KMS-11 (cell line): ENCODE measurements around the gene RNLS.

Source experiments
- H2AFZ ChIP-seq: fragments of 200-600 bp; sonication (generic); 2 replicates; pipeline ENCODE4 v1.6.1; 2016; ENCODE audit warnings: antibody characterized with exemption, mixed run types, low read depth
- H3K27ac ChIP-seq: fragments of 200-600 bp; sonication (generic); 2 replicates; pipeline ENCODE4 v1.6.1; 2016; ENCODE audit warnings: mild to moderate bottlenecking, mixed run types
- H3K27me3 ChIP-seq: fragments of 200-600 bp; sonication (generic); 2 replicates; pipeline ENCODE4 v1.6.1; 2017; ENCODE audit warnings: mild to moderate bottlenecking, low read depth, mixed run types, moderate library complexity; ENCODE audit not compliant: insufficient read depth
- H3K36me3 ChIP-seq: fragments of 200-600 bp; sonication (generic); 2 replicates; pipeline ENCODE4 v1.6.1; 2017; ENCODE audit warnings: mild to moderate bottlenecking, mixed run types; ENCODE audit not compliant: insufficient read depth
- H3K4me1 ChIP-seq: fragments of 200-600 bp; sonication (generic); 2 replicates; pipeline ENCODE4 v1.6.1; 2016; ENCODE audit warnings: mild to moderate bottlenecking, low read depth, mixed run types; ENCODE audit not compliant: poor library complexity, severe bottlenecking
- H3K4me2 ChIP-seq: fragments of 200-600 bp; sonication (generic); 2 replicates; pipeline ENCODE4 v1.7.0; 2016; ENCODE audit warnings: mild to moderate bottlenecking, mixed run types
- H3K4me3 ChIP-seq: fragments of 200-600 bp; sonication (generic); IDR thresholded peaks from 2 replicates; pipeline ENCODE4 v1.6.1; 2017; ENCODE audit warnings: low read depth, low read length, mixed read lengths; ENCODE audit not compliant: insufficient read depth
- H3K79me2 ChIP-seq: fragments of 200-600 bp; sonication (generic); 2 replicates; pipeline ENCODE4 v1.6.1; 2016; ENCODE audit warnings: low read depth, mixed run types; ENCODE audit not compliant: insufficient read depth
- H3K9ac ChIP-seq: fragments of 200-600 bp; sonication (generic); 2 replicates; pipeline ENCODE4 v1.6.1; 2016; ENCODE audit warnings: mild to moderate bottlenecking, mixed run types
- H4K20me1 ChIP-seq: fragments of 200-600 bp; sonication (generic); 2 replicates; pipeline ENCODE4 v1.6.1; 2016; ENCODE audit warnings: mild to moderate bottlenecking, mixed run types; ENCODE audit not compliant: insufficient read depth
- CTCF ChIP-seq: fragments of 200-600 bp; sonication (generic); conservative IDR thresholded peaks from 2 replicates; pipeline ENCODE4 v1.6.1; 2017; ENCODE audit warnings: low read depth, mild to moderate bottlenecking, antibody characterized with exemption, low read length, moderate library complexity, mixed read lengths

The RNLS gene

GRCh38 chr10:88404133-88404532 lies 179.0 kb downstream of the RNLS start:
- no peak overlapping the region for H3K27ac ChIP-seq
- peak overlapping the region; percentile 14; the same call in 1 of the 2 replicates for H3K4me2 ChIP-seq
- no peaks in the 10 kb centered on the region for H4K20me1 ChIP-seq
- no peak overlapping the region for H2AFZ ChIP-seq
- no peaks in the 10 kb centered on the region for H3K36me3 ChIP-seq
- no peak overlapping the region for H3K4me3 ChIP-seq
- no peaks in the 10 kb centered on the region for H3K27me3 ChIP-seq
- H3K4me1 ChIP-seq, result peaks cover 58% of the 10 kb centered on the region
- H3K79me2 ChIP-seq, result no peaks in the 10 kb centered on the region
- no peak for TF ChIP-seq CTCF
- H3K9ac ChIP-seq, result no peak overlapping the region

GRCh38 chr10:88401671-88402347 lies 181.3 kb downstream of the RNLS start:
- peak; percentile 42; the same call in 1 of the 2 replicates for TF ChIP-seq CTCF
- no peak overlapping the region for H3K4me3 ChIP-seq
- H3K9ac ChIP-seq, result no peak overlapping the region
- H3K36me3 ChIP-seq, result no peaks in the 10 kb centered on the region
- H3K27me3 ChIP-seq, result no peaks in the 10 kb centered on the region
- H3K27ac ChIP-seq, result no peak overlapping the region
- peaks cover 40% of the 10 kb centered on the region for H3K4me1 ChIP-seq
- H3K4me2 ChIP-seq, result no peak overlapping the region; the same call in 1 of the 2 replicates
- no peak overlapping the region for H2AFZ ChIP-seq
- H3K79me2 ChIP-seq, result no peaks in the 10 kb centered on the region
- no peaks in the 10 kb centered on the region for H4K20me1 ChIP-seq

- Histone ChIP-seq H3K27ac (no peak overlapping the region), H3K4me2 (no peak overlapping the region), H3K4me3 (no peak overlapping the region), H2AFZ (no peak overlapping the region), H3K9ac (no peak overlapping the region), H3K79me2 (no peaks in the 10 kb centered on the region), H3K4me1 (peaks cover 33% of the 10 kb centered on the region), H3K36me3 (no peaks in the 10 kb centered on the region), H4K20me1 (no peaks in the 10 kb centered on the region), H3K27me3 (no peaks in the 10 kb centered on the region)
- no peak for TF ChIP-seq CTCF
Measured at GRCh38 chr10:88399240-88399639, 183.9 kb downstream of the RNLS start.

GRCh38 chr10:88395677-88396076 lies 187.4 kb downstream of the RNLS start:
- no peak overlapping the region for H3K4me2 ChIP-seq
- peaks cover 21% of the 10 kb centered on the region for H3K4me1 ChIP-seq
- no peak for TF ChIP-seq CTCF
- no peak overlapping the region for H2AFZ ChIP-seq
- H3K9ac ChIP-seq, result no peak overlapping the region
- H3K36me3 ChIP-seq, result no peaks in the 10 kb centered on the region
- no peaks in the 10 kb centered on the region for H3K79me2 ChIP-seq
- no peak overlapping the region for H3K27ac ChIP-seq
- H3K27me3 ChIP-seq, result no peaks in the 10 kb centered on the region
- H3K4me3 ChIP-seq, result no peak overlapping the region
- H4K20me1 ChIP-seq, result no peaks in the 10 kb centered on the region
